Stimulated activated CD4-positive, alpha-beta T cell treated with anti-CD3 and anti-CD28 coated beads, Interleukin-1b, Interleukin-23, amount 100 ng/mL, for 4 hours (primary cell): Measurements from ENCODE around the gene ZBTB39.
"Not testable (repeated sequence)": the region's sequence is repeated elsewhere in the genome, so short reads cannot be mapped to it uniquely, and the experiment has no call there.

ENCODE experiments used
- DNase-seq, 2 donors: peaks; one replicate each; pipeline ENCODE4 v3.0.0-alpha.2; 2020; ENCODE audit warnings: low read depth in 2 of 2

ZBTB39 gene

DNA sequence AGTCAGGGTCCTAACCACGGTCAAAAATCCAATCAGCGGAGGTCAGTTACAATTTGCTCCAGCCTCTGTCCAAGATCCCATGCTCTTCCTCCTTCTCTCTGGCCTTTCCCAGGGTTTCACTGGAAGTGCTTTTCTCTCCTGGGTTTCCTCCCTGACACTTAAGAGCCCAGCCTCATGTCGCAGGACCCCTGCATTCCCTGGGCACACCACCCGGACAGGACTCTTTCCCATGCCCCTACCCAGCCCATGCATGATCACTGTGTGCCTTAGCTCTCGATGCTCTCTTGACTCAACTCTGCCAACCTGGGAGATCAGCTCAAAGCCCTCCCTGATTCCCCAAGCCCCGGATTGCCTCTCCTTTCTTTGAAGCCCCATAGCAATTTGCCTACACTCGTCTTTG lies 25.4 kb upstream of the ZBTB39 start:
- no peak for DNase-seq

DNA sequence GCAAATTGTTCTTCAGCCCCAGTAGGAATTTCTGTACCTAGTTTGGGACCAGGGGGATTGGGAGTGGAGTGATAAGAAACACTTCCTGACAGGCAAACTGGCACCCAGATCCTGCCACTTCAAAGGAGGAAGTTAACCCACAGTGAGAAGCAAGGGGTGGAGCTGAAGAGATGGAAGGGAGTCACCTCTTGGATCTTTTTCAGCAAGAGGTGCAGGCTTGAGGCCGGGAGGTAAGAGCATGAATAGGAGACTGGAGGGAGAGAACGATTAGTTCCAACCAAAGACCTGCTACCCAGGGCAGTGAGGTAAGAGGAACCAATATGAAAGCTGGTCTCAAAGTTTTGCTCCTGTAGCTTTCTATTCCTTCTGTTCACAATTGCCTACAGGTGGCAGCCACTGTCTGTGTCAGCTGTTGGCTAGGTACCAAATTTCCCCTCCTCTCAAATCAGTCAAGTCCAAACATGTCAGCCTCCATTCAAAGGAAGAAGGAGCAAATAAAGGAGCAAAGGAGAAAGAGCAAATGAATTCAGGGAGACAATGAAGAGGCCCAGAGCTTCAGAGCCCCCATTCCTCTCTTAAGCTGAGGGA lies 24.9 kb upstream of the ZBTB39 start:
- DNase-seq, result no peak

DNA sequence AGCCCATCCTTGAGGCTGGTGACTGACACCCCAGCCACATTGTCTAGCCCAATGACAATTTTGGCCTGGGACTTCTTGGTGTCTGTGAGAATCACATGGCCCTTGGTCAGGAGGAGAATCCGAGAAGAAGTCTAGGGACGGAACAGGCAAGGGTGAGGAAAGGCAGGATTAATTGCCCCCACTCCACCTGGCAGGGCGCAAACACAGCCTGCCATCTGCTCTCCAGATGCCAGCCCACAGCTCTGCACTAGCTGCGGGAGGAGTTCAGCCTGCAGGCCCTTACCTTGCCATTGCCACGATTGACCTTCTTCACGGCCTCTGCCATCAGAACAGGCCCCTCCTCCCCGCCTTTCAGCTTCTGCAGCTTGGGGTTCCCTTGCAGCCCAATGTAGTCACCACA lies 23.1 kb upstream of the ZBTB39 start:
- DNase-seq, result no peak

DNA sequence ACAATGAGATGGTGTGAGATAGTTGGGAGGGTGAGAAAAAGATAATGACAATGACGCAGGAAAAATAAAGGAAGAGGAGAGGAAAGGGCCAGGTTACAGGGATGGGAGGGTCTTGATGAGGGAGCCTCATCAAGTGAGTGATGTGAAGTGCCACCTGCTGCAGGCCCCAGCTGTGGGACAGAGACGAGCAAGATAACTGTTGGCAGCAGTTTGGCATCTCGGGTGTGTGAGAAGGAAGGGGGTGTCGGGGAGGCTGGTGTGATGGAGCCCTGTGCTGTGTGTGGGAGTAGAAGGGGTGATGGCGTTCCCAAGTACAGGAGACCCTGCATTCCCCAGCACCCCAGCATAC lies 21.4 kb upstream of the ZBTB39 start:
- DNase-seq, result no peak

DNA sequence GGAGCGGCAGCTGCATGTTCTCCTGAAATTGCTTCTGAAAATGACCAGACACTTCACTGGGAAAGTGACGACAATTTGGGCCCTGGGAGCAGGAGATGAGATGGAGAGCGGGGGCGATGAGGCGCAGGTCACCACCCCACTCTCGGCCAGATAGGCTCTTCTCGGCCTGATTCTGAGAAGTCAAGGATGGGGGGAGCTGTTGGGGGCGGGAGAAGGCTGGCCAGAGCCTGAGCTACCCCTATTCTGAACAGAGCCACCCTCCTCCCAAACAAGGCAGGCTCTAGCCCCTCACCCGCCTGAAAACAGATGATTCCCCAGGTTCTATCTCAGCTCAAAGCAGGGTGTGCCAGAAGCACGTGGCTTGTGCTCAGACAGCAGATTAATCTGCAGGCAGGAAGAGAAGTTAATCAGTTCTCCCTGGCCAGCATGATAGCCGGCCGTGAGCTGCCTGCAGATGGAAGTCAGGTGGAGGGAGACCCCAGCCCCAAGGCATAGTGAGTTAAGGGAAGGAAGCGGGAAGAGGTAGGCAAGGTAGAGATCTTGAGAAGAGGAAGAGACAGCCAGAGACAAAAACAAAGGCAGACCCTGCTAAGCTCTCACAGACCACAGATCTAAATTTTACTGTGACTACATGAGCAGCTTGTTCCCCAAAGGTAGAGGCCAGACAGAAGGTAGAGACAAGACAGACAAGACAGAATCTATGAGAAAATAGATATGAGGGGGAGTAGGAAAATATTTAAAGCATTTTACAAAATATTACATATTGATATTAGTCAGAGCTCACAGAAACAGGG lies 20.9 kb upstream of the ZBTB39 start:
- DNase-seq, result no peak

DNA sequence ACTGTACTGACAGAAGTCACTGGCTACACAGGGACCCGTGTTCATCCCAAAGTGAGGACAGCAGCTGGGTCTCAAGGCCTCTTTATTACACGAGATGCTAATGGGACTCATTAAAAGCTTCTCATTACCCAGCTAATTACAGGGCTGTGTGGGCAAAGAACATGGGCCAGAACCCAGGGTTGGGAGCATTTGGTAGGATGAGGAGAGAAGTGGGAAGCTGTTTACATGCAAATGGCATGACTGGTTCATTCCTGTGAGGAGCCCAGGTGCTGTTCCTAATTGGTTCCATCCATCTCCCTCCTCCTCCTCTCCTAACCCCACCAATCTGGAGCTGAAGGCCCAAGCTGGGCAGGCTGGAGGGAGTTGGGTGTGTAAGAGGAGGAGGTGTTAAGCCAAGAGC lies 18.9 kb upstream of the ZBTB39 start:
- DNase-seq, result no peak

DNA sequence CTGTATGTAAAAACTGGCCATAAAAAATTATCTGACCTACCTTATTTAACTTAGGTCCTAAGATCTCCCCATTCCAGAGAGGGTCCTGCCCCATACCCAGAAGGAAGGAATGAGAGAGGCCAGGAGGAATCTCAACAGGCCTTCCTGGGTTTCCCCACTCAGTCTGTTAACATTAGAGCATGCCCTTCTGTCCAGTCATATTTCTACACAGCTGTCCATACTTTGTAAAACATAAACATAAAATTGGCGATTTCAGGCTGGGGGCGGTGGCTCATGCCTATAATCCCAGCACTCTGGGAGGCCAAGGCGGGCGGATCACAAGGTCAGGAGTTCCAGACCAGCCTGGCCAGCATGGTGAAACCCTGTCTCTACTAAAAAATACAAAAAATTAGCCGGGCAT lies 16.0 kb upstream of the ZBTB39 start:
- DNase-seq, result not testable (repeated sequence)

DNA sequence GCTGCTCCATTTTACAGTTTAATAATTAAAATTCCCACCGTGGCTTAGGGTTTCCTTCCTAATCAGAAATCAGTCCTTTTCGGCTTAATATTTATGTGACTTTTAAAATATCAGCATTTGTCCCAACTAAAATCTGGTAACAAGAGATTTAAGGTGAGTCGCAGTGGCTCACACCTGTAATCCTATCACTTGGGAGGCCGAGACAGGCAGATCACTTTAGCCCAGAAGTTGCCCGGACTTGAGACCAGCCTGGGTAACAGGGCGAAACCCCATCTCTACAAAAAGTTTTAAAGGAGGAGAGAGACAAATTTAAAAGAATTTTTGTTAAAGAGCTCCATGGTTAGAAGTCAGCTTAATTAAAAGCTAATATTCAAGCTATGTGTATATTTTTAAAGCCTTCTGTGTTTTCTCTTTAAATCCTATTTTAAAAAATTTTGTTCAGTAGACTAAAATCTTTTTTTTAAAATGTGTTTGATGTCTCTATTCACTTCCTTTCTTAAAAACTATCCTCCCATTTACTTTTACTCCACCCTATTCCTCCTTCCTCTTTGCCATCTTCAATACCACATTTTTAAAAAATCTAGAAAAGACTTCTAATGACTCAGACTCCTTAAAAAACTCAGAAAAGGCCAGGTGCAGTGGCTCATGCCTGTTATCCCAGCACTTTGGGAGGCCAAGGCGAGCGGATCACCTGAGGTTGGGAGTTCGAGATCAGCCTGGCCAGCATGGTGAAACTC lies 13.8 kb upstream of the ZBTB39 start:
- DNase-seq, result no peak

DNA sequence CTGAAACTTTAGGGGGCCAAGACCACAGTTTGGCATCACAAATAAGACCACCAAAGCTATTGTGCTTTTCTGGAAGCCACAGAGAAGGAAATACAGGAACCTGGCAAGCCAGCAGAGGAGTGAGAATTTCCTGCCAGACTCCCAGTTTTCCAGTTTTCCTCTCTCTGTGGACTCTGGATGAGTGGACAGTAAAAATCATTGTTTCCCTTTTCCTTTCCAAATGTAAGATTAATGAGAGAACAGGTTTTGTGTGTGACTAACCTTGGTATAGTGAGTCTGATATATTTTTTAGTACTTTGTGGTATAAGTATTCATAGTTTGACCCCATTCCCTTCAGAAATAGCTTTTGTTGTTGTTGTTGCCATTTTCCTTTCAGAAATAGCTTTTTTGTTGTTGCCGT lies 12.6 kb upstream of the ZBTB39 start:
- DNase-seq, result no peak

DNA sequence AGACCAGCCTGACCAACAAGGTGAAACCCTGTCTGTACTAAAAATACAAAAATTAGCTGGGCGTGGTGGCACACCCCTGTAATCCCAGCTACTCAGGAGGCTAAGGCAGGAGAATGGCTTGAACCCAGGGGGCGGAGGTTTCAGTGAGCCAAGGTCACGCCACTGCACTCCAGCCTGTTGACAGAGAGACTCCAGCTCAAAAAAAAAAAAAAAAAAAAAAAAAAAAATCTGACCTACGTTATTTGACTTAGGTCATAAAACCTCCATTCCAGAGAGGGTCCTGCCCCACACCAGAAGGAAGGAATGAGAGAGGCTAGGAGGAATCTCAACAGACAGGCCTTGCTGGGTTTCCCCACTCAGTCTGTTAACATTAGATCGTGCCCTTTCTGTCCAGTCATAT lies 12.0 kb upstream of the ZBTB39 start:
- not testable (repeated sequence) for DNase-seq

DNA sequence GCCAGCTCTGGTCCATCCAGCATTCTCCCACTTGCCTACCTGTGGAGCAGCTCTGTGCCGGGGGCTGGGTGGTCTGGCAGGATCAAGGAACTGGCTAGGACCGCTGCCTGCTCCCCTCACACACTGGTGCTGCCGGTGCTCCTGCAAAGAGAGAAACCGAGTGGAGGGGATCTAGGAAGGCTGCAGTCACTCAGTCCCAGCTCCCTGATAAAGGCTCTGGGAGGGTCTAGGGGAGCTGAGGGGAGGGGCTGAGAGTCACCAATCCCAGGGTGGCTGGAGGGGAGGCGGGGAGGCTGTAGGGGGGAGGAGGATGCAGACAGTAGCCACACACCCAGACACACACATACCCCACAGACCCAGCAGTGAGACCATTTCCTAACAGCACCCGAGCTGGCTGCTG lies 10.0 kb upstream of the ZBTB39 start, which contains the start of gene TAC3:
Gene TAC3 (minus strand): TSS at position 182 of the 400 bp plus-strand sequence. CDS start 732 bp downstream, outside the sequence.
- no peak for DNase-seq

DNA sequence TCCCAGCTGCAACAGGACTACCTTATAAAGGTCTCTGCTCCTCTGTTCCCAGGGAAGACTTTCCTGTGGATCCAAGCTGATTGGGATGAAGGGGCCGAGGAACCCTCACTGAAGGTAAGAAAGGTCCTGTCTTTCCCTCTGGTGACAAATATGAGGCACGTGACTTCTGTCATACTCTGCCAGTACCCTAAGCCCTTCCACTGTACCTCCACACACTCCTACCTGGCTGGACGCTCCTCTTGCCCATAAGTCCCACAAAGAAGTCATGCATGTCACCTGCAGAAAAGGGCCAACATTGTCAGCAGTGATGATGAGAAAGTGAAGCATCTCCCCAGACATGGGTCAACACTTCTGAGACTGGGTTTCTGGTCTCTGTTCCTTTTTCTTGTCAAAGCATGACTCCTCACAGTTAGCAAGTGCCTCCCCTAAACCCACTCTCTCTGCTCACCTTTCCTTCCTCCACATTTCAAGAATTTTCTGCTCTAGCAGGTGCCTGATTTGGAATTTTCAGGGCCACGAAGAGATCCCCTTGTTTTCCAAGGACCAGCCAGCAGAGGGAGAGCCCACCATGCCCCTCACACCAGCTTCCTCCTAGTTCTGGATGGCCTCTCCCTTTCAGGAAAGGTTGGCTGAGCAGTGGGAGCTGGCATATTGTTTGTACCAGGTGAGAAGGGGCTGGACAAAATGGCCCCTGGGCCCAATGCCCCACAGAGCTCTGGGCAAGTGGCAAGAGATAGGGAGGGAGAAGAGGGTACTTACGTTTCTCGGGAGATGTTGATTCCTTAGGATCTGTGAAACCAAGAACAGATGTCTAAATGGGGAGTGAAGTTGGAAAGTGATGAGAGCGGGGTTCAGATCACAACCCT lies 6.5 kb upstream of the ZBTB39 start:
- DNase-seq, result no peak

DNA sequence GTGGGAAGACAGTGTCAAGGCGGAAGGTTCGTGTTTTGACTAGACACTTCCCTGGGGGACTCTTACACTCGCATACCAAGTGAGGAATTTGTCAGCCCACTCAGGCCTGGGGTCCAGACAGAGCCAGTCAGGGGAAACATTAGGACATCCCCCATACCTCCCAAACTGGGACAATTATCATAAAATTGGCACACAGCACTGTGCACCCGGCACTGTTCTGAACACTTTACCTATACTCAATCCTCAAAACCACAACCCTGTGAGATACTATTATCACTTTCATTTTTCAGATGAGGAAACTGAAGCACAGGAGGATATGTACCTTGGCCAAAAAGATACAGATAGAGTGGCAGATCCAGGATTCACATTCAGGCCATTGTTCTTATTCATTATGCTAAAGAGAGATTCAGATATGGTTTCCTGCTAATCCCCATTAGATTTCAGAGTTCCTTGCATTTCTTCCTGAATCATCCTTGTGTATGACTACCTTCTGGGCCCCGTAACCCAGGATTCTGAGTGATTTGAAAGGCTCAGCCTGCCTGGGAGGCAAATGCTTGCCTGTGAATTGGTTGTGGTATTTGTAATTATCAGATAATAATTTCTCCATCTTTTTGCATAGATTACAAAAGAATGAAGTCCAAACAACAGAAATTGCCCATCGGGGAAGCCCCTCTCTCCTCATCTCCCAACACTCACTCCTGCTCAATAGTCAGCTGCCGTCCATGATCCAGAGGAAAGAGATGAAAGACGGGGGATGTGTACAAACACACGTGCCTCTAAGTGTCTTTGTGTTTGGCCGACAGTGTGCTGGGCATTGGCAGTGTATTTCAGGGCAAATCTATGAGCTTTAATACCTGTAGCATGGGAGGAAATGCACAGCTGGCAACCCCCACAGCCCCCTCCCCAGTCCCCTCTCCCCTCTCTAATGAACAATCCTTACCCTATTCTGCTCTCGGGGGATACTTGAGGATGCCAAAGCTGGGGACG lies 5.4 kb upstream of the ZBTB39 start:
- DNase-seq, result no peak

DNA sequence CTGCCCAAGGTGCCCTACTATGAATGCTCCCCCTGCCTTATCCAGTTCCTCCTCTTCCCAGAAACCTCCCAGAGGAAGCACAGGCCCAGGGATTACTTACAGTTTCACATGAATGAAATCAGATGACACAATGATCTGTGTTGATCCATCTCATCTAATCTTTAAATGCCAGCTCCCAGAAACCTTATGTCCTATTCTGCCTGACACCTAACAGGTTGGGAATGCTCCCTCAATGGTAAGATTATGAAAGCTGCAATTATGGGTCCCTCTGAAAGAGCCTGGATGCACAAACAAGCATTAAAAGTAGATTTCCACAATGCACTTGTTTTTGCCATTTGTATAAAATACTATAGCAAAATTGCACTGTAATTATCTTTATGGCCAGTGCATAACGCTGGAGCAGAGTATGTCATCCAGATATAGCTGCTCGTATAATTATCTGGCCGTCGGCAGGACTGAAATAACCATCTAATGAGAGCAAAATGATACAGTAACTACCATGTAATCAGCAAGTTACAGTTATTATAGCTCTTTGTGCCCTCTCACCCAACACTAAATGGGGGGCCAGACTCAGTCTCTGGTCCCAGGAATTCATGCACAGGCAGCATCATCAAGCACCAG lies 4.4 kb upstream of the ZBTB39 start:
- DNase-seq, result no peak

DNA sequence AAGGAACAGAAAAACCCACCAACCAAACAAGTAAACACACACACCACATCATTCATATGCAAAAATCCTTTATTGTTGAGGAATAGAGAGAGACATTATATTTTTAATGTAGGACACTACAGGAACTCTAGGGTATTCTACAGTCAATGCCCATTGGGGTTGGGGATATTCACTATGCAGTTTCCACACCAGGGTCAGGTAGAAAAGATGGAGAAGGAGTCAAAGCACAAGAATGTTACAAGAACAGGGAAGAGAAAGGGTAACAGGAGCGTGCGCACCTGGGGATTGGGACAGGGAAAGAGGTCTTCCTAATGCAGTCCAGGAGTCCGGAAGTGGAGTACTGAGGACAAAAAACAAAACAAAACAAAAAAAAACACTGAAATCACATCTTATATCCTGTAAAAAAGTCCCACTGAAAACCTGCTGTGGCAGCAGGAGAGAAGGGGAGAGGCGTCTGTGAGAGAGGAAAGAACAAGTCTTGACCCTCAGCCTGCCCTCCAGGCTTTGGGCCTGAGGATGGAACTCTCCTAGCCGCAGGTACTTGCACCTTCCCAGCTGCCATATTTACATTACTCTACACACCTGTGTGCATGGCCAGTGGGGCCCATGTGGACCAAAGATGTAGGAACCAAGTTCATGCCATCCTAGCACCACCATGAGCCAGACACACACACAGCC lies 3.7 kb upstream of the ZBTB39 start:
- DNase-seq, result no peak

DNA sequence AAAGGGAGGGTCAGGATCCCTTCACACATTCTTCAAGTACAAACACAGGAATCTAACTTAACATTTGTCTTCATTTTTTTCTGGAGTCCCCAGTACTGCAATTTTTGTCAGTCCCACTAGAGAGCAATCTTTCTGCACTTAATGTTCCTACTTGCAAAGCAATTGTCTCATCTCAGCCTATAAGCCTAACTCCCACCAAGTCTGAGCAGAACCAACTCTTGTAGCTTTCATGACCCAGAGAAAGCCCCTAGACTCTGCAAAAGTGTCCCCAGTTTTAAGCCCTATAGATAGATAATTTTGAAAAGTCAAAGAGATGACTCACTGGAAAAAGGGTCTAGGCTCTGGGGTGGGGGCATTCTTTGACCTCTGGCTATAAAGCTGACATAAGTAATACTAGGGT lies 1.8 kb upstream of the ZBTB39 start:
- no peak for DNase-seq

DNA sequence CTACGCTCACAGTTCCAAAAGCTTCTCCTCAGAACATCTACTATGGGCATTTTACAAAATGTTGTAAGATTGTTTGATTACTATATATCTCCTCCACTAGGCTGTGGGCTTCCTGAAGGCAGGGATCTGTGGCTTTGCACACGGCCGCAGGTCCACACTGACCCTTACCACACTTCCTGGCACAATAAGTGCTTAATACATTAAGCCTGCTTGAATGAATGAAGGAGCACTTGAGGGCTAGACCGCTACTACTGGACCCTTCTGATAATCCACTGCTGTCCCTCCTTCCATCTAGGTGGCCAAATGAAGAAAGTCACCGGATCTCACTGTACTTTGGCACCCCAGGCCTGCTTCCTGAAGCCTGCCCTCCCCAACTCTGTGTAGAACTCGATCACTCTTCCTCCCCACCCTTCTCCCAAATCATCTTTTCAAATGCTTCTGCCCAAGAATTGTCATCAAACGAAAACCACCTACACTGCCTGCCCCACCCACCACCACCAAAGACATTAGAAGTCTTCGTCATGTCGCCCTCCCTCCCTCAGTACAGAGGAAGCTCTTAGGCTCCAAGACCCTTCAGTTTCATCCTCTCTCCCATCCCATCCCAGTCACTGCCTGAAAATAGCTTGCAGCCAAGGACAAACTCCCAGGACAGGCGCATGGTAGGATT lies 596 bp upstream of the ZBTB39 start:
- peak in 1 of 2 donors; percentile 26 for DNase-seq

DNA sequence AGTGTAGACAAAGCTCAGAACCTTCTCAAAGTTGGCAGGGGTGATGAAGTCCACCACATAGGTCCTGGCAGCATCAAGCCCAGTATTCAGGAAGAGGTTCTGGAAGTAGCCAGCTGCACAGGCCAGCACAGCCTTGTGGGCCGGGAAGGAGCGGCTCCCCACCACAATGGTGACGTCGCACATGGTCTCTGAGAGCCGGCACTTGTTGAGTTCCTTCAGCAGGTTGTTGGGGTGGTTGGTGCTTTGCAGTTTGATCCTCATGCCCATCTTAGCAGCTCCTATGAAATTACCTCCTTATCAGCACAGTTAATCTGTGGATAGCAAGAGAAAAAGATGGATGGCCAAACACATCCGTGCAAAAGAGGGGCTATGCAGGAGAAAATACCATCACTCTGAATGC lies 1.7 kb downstream of the ZBTB39 start:
- no peak for DNase-seq

DNA sequence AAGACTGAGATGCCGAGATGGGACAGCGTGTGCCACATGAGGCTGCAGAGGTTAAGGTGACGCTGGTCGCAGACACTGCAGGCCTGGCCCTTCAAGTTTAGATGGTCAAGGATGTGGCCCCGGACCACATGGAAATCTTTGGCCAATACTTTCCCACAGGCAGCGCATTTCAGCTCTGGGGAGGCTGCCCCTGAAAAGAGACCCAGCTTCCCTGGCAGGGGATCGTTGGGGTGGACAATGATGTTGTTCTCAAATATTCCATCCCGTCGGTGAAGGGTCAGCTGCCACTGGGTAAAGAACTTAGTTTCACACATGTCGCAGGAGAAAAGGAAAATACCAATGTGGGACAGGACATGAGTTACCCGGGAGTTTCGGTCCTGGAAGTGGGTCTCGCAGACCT lies 3.0 kb downstream of the ZBTB39 start:
- no peak for DNase-seq
